Measurements from ENCODE around the gene GRID2.

Gene GRID2

GRCh38 chr4:93444860-93445259, 1141.1 kb downstream of the GRID2 start:
- DNase-seq = no peak

- no peak for DNase-seq
These were observed 1142.3 kb downstream of the GRID2 start for GRCh38 chr4:93446038-93446437.

- no peak for DNase-seq
These were observed 1145.0 kb downstream of the GRID2 start for GRCh38 chr4:93448691-93449293.

GRCh38 chr4:93451954-93452353, 1148.2 kb downstream of the GRID2 start:
- DNase-seq = no peak

- no peak for DNase-seq
These were observed 1157.8 kb downstream of the GRID2 start for GRCh38 chr4:93461541-93461940.

GRCh38 chr4:93466446-93466845, 1162.7 kb downstream of the GRID2 start:
- DNase-seq = no peak

- no peak for DNase-seq
These were observed 1163.9 kb downstream of the GRID2 start for GRCh38 chr4:93467484-93468155.

- DNase-seq = no peak
These were observed 1165.8 kb downstream of the GRID2 start for GRCh38 chr4:93469560-93469959.

- DNase-seq = no peak
These were observed 1172.0 kb downstream of the GRID2 start for GRCh38 chr4:93475730-93476129.

GRCh38 chr4:93478805-93479204, 1175.0 kb downstream of the GRID2 start:
- no peak for DNase-seq

GRCh38 chr4:93480452-93480851, 1176.7 kb downstream of the GRID2 start:
- DNase-seq = no peak

GRCh38 chr4:93495346-93495745, 1191.6 kb downstream of the GRID2 start:
- no peak for DNase-seq

- no peak for DNase-seq
These were observed 1197.5 kb downstream of the GRID2 start for GRCh38 chr4:93501244-93501643.

- no peak for DNase-seq
These were observed 1198.2 kb downstream of the GRID2 start for GRCh38 chr4:93501946-93502345.

- DNase-seq = no peak
These were observed 1199.2 kb downstream of the GRID2 start for GRCh38 chr4:93502991-93503390.

GRCh38 chr4:93513851-93514250, 1210.1 kb downstream of the GRID2 start:
- no peak for DNase-seq

GRCh38 chr4:93515208-93515607, 1211.4 kb downstream of the GRID2 start:
- DNase-seq = no peak

GRCh38 chr4:93529692-93530372, 1226.1 kb downstream of the GRID2 start:
- no peak for DNase-seq

- DNase-seq = no peak
These were observed 1228.5 kb downstream of the GRID2 start for GRCh38 chr4:93532234-93532633.

GRCh38 chr4:93540562-93540961, 1236.8 kb downstream of the GRID2 start:
- DNase-seq = no peak

- no peak for DNase-seq
These were observed 1258.1 kb downstream of the GRID2 start for GRCh38 chr4:93561842-93562241.

GRCh38 chr4:93568758-93569157, 1265.0 kb downstream of the GRID2 start:
- DNase-seq = no peak

GRCh38 chr4:93573285-93573684, 1269.5 kb downstream of the GRID2 start:
- DNase-seq = no peak

GRCh38 chr4:93578942-93579341, 1275.2 kb downstream of the GRID2 start:
- DNase-seq = no peak

Data from NCI-H187 treated with DMSO at 0.1 percent for 48 hours (cell line).